Lung (tissue), 12 donors: ENCODE data around the gene NRDE2. TPM values are rescaled to one million over a fixed set of nuclear protein-coding genes. Genes with fewer than 3 reads are reported as not detected.
"Not testable (repeated sequence)": the region's sequence is repeated elsewhere in the genome, so short reads cannot be mapped to it uniquely, and the experiment has no call there.

Experiments
- ATAC-seq: fragments of 200-7000 bp; cut with Tn5 transposase; one replicate; pipeline ENCODE4 v1.9.1; 2020; ENCODE audit warnings: moderate number of reproducible peaks; ENCODE audit not compliant: insufficient read depth, low FRiP score
- DNase-seq, 3 donors: peaks; one replicate each; pipeline ENCODE4 v3.0.0-alpha.2; 2013 to 2017
- H3K27ac ChIP-seq, 2 donors: one replicate each; pipeline ENCODE4 v1.5.1; 2013; ENCODE audit warnings: mild to moderate bottlenecking in 2 of 2, moderate library complexity in 2 of 2, control low read depth in 1 of 2, inconsistent platforms in 1 of 2, low read depth in 1 of 2, low read length in 1 of 2
- H3K27me3 ChIP-seq, 3 donors: one replicate each; pipeline ENCODE4 v1.5.1; 2013; ENCODE audit warnings: low read length in 2 of 3; ENCODE audit not compliant: control insufficient read depth in 3 of 3, insufficient read depth in 3 of 3
- H3K36me3 ChIP-seq, 4 donors: one replicate each; pipeline ENCODE4 v1.5.1; 2013; ENCODE audit warnings: low read length in 4 of 4, mild to moderate bottlenecking in 1 of 4, moderate library complexity in 1 of 4; ENCODE audit not compliant: control insufficient read depth in 4 of 4, insufficient read depth in 4 of 4
- H3K4me1 ChIP-seq, 5 donors: one replicate each; pipeline ENCODE4 v1.5.1; 2013; ENCODE audit warnings: low read length in 5 of 5, mild to moderate bottlenecking in 2 of 5, moderate library complexity in 1 of 5; ENCODE audit not compliant: control insufficient read depth in 5 of 5, insufficient read depth in 5 of 5
- H3K4me3 ChIP-seq: one replicate; pipeline ENCODE4 v1.5.1; 2013; ENCODE audit warnings: mild to moderate bottlenecking, control low read depth, moderate library complexity
- H3K9ac ChIP-seq, 2 donors: one replicate each; pipeline ENCODE4 v1.5.1; 2013; ENCODE audit warnings: low read length in 2 of 2, control low read depth in 1 of 2; ENCODE audit not compliant: insufficient read depth in 1 of 2
- H3K9me3 ChIP-seq, 4 donors: one replicate each; pipeline ENCODE4 v1.5.1; 2013; ENCODE audit warnings: low read length in 3 of 4, mild to moderate bottlenecking in 1 of 4, moderate library complexity in 1 of 4; ENCODE audit not compliant: control insufficient read depth in 4 of 4, insufficient read depth in 3 of 4
- WGBS, 2 donors: extraction: QIAGEN DNeasy Blood & Tissue Kit; methylation state at CpG; one replicate each; pipeline ENCODE4 v1.1.7; 2013; 5-methylcytosine and 5-hydroxymethylcytosine counted together
- polyA plus RNA-seq, 2 donors: library from polyadenylated mRNA; stranded (reverse); fragments of 200-250 nt; gene quantifications; one replicate each; pipeline ENCODE4 v1.2.1, GENCODE V29; 2013
- total RNA-seq, 2 donors: library from RNA; depleted of rRNA in 1 of 2; stranded (reverse); fragments of >200 nt in 1 of 2; gene quantifications; one replicate each; pipeline ENCODE4 v1.2.1, GENCODE V29; 2014 to 2021
- TF ChIP-seq, protein P1 (sequence below): IDR thresholded peaks from 2 replicates; pipeline ENCODE4 v1.5.1; 2012; ENCODE audit warnings: mild to moderate bottlenecking; ENCODE audit errors: control extremely low read depth, extremely low read depth
- donor health status: control.
- donor health status: control.
- donor health status: Bipolar disorder and iron deficiency.
- donor health status: healthy.
- donor health status: DM: yes; HTN: yes; CAD: no.

Gene NRDE2
- total and polyA plus RNA-seq, 4 donors: 7.0 to 21.0 (median 13.3) TPM

DNA sequence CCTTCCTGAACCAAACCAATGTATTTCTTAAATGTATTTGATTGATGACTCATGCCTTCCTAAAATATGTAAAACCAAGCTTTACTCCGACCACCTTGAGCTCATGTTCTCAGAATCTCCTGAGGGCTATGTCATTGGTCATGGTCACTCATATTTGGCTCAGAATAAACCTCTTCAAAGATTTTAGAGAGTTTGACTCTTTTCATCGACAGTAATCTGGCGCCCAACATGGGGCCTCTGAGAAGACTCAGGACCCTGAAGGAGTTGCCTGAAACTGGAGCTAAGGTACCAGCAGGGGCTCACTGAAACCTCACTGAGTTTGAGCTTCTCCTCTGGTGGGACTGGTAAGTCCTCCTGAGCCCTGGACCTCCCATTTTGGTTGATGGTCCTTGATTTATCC lies 92.6 kb downstream of the NRDE2 start:
- 77 to 83% methylated on average over 3 of the region's 3 CpGs for WGBS, 2 donors
- ATAC-seq: no peak
- H3K9me3 ChIP-seq: peaks cover 2 to 28% (median 23%) of the 10 kb centered on the region in 4 donors

DNA sequence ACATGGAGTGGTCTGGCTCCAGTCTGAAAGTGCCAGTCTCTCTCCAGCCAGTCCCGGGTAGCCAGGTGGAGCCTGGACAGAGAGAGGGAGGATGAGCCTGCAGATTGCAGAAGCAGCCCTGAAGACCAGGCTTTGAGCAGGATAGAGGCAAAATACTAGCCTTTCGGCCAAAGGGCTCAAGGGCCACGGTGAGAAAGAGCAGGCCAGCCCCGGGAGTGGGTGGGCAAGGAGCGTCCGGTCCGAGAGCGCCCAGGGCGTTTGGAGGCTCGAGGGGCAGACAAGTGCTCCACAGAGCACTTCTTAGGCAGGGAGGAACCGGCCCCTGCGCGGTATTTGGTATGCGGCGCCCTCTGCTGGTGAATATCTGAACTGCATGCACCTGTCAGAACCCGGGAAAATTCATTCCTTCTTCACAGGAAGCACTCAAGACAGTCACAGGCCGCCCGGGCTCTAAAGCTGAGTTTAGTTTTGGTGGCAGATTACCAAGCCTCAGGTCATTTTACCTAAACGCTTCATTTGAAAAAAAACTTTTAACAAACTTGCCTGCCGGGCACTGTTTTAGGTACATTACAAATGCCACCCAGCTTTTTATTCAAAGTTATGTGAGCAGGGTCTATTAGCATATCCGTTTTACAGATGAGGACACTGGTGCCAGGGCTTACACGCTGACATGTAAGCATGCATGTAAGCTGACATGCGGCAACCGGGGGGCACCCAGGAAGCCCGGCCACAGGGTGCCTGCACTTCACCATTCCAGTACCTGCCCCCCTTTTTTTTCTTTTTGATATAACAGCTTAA lies 96.4 kb downstream of the NRDE2 start:
- TF ChIP-seq, protein P1, sequence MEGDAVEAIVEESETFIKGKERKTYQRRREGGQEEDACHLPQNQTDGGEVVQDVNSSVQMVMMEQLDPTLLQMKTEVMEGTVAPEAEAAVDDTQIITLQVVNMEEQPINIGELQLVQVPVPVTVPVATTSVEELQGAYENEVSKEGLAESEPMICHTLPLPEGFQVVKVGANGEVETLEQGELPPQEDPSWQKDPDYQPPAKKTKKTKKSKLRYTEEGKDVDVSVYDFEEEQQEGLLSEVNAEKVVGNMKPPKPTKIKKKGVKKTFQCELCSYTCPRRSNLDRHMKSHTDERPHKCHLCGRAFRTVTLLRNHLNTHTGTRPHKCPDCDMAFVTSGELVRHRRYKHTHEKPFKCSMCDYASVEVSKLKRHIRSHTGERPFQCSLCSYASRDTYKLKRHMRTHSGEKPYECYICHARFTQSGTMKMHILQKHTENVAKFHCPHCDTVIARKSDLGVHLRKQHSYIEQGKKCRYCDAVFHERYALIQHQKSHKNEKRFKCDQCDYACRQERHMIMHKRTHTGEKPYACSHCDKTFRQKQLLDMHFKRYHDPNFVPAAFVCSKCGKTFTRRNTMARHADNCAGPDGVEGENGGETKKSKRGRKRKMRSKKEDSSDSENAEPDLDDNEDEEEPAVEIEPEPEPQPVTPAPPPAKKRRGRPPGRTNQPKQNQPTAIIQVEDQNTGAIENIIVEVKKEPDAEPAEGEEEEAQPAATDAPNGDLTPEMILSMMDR: peak; percentile 69
- DNase-seq (peak; percentile 40 to 66 (median 57)), ATAC-seq (peak; percentile 87)
- Histone ChIP-seq H3K36me3 (no peaks in the 10 kb centered on the region), H3K4me1 (no peaks in the 10 kb centered on the region), H3K4me3 (no peak overlapping the region), H3K27me3 (peaks cover 0 to 2% (median 0%) of the 10 kb centered on the region in 3 donors), H3K27ac (no peak overlapping the region), H3K9ac (no peak overlapping the region), H3K9me3 (peaks cover 2 to 31% (median 17%) of the 10 kb centered on the region in 4 donors)
- WGBS, 2 donors: 15 to 16% methylated on average over 25 of the region's 25 CpGs

More for the DNA sequence above, 92.6 kb downstream of the NRDE2 start:
- TF ChIP-seq, protein P1: no peak
- H3K4me1 ChIP-seq: no peaks in the 10 kb centered on the region
- no peak overlapping the region for H3K9ac ChIP-seq
- H3K36me3 ChIP-seq: no peaks in the 10 kb centered on the region
- H3K27me3 ChIP-seq: peaks cover 0 to 2% (median 0%) of the 10 kb centered on the region in 3 donors
- H3K27ac ChIP-seq: no peak overlapping the region
- H3K4me3 ChIP-seq: no peak overlapping the region
- peak in 1 of 3 donors; percentile 3 for DNase-seq

DNA sequence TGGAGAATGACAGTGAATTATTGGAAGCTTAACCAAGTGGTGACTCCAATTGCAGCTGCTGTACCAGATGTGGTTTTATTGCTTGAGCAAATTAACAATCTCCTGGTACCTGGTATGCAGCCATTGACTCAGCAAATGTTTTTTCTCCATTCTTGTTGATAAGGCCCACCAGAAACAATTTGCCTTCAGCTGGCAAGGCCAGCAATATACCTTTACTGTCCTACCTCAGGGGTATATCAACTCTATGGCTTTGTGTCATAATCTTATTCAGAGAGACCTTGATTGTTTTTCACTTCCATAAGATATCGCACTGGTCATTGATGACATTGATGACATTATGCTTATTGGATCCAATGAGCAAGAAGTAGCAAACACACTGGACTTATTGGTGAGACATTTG lies 101.8 kb downstream of the NRDE2 start:
- DNase-seq, H3K27me3 ChIP-seq, ATAC-seq, H3K9me3 ChIP-seq, H3K9ac ChIP-seq, H3K36me3 ChIP-seq, H3K4me1 ChIP-seq, H3K27ac ChIP-seq, H3K4me3 ChIP-seq: not testable (repeated sequence)
- 98% methylated on average over 1 of the region's 1 CpG for whole genome bisulfite sequencing, 2 donors

DNA sequence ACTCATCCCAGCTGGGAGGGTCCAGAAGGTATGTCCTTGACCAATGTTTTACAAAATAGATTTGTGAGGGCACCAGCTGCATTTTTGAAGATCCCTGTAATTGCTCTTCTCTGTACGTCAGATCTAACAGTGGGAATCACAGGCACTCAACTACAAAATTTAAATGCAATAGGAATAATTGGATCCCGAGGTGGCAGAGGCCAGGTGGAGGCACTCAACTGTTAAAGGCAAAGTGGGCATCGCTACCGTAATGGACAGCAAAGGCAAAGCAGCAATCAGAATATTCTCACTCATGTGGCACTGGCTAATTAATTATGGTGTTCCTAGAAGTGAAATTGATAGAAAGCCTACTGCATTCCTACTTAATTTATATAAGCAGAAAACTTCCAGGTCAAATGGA lies 103.3 kb downstream of the NRDE2 start:
- Histone ChIP-seq H3K4me1 (no peaks in the 10 kb centered on the region), H3K27me3 (no peaks in the 10 kb centered on the region), H3K4me3 (no peak overlapping the region), H3K9me3 (peaks cover 0 to 9% (median 1%) of the 10 kb centered on the region in 4 donors), H3K27ac (no peak overlapping the region), H3K36me3 (no peaks in the 10 kb centered on the region), H3K9ac (no peak overlapping the region)
- 84 to 87% methylated on average over 4 of the region's 4 CpGs for WGBS, 2 donors
- no peak for DNase-seq
- no peak for ATAC-seq
- TF ChIP-seq, protein P1: no peak

Other genes with a start within 250 kb of the NRDE2 start
- gene PSMC1, start 75.4 kb downstream of the NRDE2 start, total RNA-seq: 10 to 100 TPM; 73.6 to 95.2 TPM
- gene PSMC1, start 75.4 kb downstream of the NRDE2 start, polyA plus RNA-seq: 100 to 1,000 TPM; 125 to 195 TPM
- gene CALM1, start 65.1 kb upstream of the NRDE2 start, total RNA-seq: 100 to 1,000 TPM; 476 to 543 TPM
- gene CALM1, start 65.1 kb upstream of the NRDE2 start, polyA plus RNA-seq: 100 to 1,000 TPM; 364 to 480 TPM